Measurements from ENCODE around the gene CYBC1.

Gene CYBC1

GRCh38 chr17:82450357-82451106 lies at the start of gene CYBC1:
TSS of gene CYBC1 (minus strand) at chr17:82450752. CDS start at chr17:82449254, 1,498 bp downstream.
- peak; percentile 85 to 86 for DNase-seq (ENCODE audit: low read depth in 2 of 2)

- DNase-seq (ENCODE audit: low read depth in 2 of 2), result no peak
These were observed 47.2 kb upstream of the CYBC1 start for GRCh38 chr17:82497483-82498405.

- DNase-seq (ENCODE audit: low read depth in 2 of 2), result peak; percentile 71 to 77
These were observed 46.2 kb upstream of the CYBC1 start for GRCh38 chr17:82496529-82497434.

- DNase-seq (ENCODE audit: low read depth in 2 of 2), result no peak
These were observed 45.4 kb upstream of the CYBC1 start for GRCh38 chr17:82495844-82496528.

- peak; percentile 93 to 95 for DNase-seq (ENCODE audit: low read depth in 2 of 2)
These were observed 43.9 kb upstream of the CYBC1 start for GRCh38 chr17:82494236-82495055.

GRCh38 chr17:82493226-82493781 lies 42.8 kb upstream of the CYBC1 start:
- no peak for DNase-seq (ENCODE audit: low read depth in 2 of 2)

GRCh38 chr17:82492643-82493225 lies 42.2 kb upstream of the CYBC1 start:
- DNase-seq (ENCODE audit: low read depth in 2 of 2), result no peak

- no peak for DNase-seq (ENCODE audit: low read depth in 2 of 2)
These were observed 41.0 kb upstream of the CYBC1 start for GRCh38 chr17:82491533-82491932.

- no peak for DNase-seq (ENCODE audit: low read depth in 2 of 2)
These were observed 40.6 kb upstream of the CYBC1 start for GRCh38 chr17:82491196-82491530.

GRCh38 chr17:82490512-82491195 lies 40.1 kb upstream of the CYBC1 start:
- no peak for DNase-seq (ENCODE audit: low read depth in 2 of 2)

- no peak for DNase-seq (ENCODE audit: low read depth in 2 of 2)
These were observed 39.4 kb upstream of the CYBC1 start for GRCh38 chr17:82489851-82490511.

GRCh38 chr17:82489117-82489516 lies 38.6 kb upstream of the CYBC1 start:
- DNase-seq (ENCODE audit: low read depth in 2 of 2), result no peak

- DNase-seq (ENCODE audit: low read depth in 2 of 2), result no peak
These were observed 37.4 kb upstream of the CYBC1 start for GRCh38 chr17:82487910-82488309.

GRCh38 chr17:82486231-82487094 lies 35.9 kb upstream of the CYBC1 start:
- no peak for DNase-seq (ENCODE audit: low read depth in 2 of 2)

GRCh38 chr17:82483836-82484235 lies 33.3 kb upstream of the CYBC1 start:
- no peak for DNase-seq (ENCODE audit: low read depth in 2 of 2)

GRCh38 chr17:82483204-82483660 lies 32.7 kb upstream of the CYBC1 start:
- no peak for DNase-seq (ENCODE audit: low read depth in 2 of 2)

GRCh38 chr17:82480318-82480717 lies 29.8 kb upstream of the CYBC1 start:
- DNase-seq (ENCODE audit: low read depth in 2 of 2), result no peak

Data from fibroblast of skin of left biceps (primary cell).